GM18858 (cell line): ENCODE measurements around the gene IL1RAPL2.
"Not testable (repeated sequence)": the region's sequence is repeated elsewhere in the genome, so short reads cannot be mapped to it uniquely, and the experiment has no call there.

Experiments
- ATAC-seq: cut with Tn5 transposase; IDR thresholded peaks from one replicate; pipeline ENCODE4 v1.9.1; 2021; ENCODE audit not compliant: unreplicated experiment

IL1RAPL2 gene

DNA sequence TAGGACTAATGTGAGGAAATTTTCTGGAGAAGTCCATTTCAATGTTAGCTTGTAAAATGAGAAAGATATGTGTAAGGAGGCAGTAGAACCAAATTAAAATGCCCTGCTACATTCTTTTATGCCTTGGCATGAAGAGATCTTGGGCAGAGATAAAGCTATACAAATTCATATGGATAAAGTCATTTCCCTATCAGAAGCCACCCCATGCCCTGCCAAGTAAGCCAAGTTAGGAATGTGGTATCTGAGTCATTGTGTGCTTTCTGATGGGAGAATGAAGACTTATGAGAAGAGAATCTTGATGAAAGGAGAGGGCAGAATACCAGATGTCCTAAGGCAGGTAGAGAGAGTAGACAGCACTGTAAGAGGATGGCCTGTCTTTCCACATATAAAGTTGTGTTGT is 570.8 kb downstream of the IL1RAPL2 start:
- ATAC-seq = no peak

DNA sequence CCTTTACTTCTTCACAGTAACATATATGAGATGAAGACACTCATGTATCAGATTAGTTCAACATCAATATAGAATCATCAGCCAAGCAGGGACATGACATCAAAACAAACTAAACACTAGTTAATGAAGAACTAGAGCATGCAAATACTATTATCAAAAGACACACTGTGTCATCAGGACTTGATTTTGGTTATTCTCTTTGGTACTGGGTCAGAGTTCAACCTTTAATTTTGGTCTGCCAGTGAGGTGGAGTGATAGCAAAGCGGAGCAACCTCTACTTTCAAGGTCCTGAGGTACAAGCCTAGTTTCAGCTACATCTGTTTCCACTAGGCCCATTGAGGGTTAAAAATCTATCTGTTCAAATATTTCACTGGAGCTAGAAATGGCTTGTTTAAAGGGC is 584.0 kb downstream of the IL1RAPL2 start:
- no peak for ATAC-seq

DNA sequence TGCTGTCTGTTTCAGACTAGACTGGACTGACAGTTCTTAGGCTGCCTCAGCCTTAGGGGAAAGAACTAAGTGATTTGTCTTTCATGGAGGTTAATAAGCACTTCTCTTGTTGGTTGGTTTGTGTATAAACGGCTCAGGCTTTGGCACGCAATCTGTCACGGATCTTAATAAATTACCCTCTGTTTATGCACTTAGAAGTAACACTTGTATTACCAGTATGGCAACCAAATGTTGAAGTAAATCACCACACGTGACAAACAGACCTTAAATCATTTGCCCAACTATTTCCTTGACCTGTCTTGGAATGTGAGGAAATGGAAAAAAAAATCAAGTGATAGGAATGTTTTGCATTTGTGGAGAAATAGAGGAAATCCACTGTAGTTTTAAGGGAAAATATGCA is 584.6 kb downstream of the IL1RAPL2 start:
- ATAC-seq = no peak

DNA sequence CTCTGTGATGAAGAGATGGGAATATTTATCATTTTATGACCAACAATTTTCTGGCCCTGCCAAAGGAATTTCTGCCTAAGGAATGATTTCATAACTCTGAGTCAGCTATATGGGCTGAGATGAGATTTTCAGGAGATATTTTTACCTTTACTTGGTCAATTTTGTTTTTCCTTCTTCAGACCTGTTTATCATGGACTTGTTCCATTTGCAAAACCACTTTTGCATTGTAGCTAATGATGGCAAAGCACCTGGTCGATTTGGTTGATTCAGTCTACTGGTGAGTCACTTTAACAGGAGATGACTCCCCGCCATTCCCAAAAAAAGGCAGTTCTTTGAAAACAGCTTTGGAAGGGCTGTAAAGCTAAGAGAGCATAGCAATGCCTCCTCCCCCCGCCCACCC is 601.2 kb downstream of the IL1RAPL2 start:
- ATAC-seq = no peak

DNA sequence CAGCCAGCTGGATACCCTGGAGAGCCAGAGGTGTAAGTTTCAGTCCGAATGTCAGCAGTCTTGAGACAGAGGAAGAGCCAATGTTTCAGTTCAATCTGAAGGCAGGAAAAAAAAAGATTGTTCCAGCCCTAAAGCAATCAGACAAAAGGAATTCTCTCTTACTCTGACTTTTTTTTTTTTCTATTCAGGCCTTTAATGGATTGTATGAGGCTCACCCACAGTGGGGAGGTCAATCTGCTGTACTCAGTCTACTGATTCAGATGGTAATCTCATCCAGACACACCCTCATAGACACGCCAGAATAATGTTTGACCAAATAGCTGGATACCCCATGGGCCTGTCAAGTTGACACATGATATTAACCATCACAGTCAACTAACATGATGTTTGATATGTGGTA is 602.6 kb downstream of the IL1RAPL2 start:
- ATAC-seq = no peak

- no peak for ATAC-seq
Measured at GRCh38 chrX:105173071-105173470, 607.1 kb downstream of the IL1RAPL2 start.

- no peak for ATAC-seq
Measured at GRCh38 chrX:105179644-105180043, 613.6 kb downstream of the IL1RAPL2 start.

DNA sequence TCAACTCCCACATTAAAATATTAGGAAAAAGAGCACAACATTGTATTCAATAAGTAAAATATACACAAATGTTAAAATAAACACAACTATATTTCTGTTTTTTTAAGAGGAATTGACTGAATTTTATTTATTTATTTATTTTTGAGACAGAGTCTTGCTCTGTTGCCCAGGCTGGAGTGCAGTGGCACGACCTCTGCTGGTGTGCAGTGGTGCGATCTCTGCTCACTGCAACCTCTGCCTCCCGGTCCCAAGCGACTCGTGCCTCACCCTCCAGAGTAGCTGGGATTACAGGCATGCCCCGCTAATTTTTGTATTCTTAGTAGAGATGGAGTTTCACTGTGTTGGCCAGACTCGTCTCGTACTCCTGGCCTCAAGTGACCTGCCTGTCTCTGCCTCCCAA is 623.1 kb downstream of the IL1RAPL2 start:
- no peak for ATAC-seq

DNA sequence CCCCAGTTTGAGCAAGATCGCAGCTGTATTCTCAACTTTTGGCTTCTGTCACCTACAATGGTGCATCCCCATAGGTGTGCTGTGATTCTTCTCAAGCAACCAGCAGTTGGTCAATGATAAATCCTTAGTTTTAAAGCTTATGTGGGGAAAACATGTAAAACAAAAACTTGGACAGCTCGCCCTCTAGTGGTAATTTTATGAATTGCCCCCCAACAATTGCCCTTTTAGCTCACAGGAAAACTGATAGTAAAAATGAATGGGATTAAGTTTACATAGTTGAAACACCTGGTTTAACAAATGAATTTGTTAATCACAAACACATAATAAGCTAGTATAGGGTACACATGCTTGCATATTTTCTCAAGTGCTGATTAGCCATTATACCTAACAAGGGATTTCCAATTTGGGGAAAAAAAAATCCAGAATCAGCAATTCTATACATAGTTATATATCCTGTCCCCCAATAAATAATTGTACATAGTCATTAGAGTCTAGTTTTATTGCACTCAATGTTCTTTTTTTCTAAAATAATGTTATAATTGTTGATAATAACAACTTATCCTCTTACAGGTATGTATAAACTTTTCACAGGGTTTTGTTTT is 624.4 kb downstream of the IL1RAPL2 start:
- ATAC-seq = no peak

GRCh38 chrX:105191878-105192277 is 625.9 kb downstream of the IL1RAPL2 start:
- ATAC-seq = peak; percentile 63

GRCh38 chrX:105209406-105209805 is 643.4 kb downstream of the IL1RAPL2 start:
- ATAC-seq = no peak

GRCh38 chrX:105210258-105210657 is 644.3 kb downstream of the IL1RAPL2 start:
- ATAC-seq = no peak

DNA sequence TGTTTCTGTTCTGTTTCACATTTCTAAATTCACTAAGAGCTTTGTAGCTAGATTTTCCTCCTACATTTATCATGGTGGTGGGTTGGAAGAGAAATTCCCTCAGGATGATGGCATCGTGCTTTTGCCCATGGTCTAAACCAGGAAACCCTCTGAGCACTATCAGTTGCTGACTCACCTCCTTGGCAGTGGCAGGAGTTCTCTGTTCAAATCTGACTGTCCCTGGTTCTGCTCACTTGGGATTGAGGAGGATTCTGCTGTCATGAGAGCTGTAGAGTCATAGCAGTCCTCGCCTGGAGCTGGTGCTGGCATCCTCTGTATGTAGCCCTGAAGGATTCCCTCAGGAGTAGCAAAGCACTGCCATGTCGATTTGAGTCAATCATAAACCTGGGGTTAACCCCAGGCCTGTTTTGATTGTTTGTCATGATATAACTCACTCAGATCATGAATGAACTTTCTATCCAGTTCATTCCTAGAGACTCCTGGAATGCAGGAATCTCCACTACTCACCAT is 645.1 kb downstream of the IL1RAPL2 start:
- ATAC-seq = no peak

DNA sequence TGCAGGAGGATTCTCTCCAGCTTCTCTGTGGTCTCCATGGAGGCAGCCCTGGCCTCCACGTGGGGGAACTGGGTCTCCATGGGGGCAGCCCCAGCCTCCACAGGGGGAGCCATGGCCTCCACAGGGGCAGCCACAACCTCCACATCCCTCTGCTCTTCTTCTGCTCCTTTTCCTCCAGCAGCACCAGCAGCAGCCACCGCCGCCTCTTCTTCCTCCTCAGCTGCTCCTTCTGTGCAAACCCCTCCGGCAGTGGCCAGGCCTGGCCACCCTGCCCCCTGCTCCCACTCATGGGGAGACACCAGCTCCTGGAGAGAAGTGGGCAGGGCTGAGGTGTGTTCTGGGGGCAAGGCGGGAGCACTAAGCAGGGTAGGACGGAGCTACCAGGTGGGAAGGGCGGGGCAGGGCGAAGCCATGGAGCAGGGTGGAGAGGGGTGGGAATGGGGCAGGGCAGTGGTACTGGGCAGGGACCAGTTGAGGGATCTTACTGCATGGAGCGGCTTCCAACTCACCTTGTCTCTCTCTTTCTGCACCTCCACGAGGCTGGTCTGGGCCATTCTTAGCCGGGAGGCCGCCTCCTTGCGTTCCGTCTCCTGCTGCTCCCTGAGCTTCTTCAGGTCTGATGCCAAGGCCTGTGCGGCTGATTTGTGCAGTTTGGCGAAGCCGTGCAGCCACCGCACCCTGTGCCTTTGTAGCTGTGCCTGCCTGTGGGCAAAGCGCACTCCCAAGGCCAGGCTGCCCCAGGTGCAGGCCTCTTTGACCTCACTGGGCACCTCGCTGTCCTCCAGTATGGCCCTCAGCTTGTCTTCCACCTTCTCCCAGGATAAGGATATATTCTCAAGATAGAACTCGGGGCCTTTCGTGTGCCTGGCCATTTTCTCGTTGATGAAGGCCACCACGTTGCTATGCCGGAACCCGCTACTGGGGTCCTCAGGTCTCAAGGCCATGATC is 653.7 kb downstream of the IL1RAPL2 start:
- ATAC-seq = no peak

DNA sequence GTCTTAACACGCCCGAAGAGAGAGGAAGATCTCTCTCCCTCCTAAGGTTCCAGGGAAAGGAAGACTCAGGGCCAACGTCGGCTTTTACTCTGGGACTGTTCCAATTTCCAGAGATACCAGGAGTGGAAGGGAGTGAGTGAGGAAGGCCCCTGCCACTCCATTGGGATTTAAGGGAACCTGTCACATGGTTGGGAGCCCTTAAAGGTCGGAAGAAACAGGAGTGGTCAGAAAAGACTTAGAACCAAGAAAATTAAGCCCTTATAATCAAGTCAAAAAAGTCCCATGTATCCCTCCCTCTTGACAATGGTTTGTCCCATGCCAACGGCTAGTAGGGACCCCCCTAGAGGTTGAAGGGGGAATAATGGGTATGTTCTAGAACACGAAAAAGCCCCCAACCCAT is 654.6 kb downstream of the IL1RAPL2 start, which contains the start of gene TEX13A:
Gene TEX13A, minus strand, starts transcription at position 59 of the 400 bp plus-strand sequence. CDS start 297 bp downstream, outside the sequence.
- no peak for ATAC-seq

- no peak for ATAC-seq
Measured at GRCh38 chrX:105221374-105221773, 655.4 kb downstream of the IL1RAPL2 start.

DNA sequence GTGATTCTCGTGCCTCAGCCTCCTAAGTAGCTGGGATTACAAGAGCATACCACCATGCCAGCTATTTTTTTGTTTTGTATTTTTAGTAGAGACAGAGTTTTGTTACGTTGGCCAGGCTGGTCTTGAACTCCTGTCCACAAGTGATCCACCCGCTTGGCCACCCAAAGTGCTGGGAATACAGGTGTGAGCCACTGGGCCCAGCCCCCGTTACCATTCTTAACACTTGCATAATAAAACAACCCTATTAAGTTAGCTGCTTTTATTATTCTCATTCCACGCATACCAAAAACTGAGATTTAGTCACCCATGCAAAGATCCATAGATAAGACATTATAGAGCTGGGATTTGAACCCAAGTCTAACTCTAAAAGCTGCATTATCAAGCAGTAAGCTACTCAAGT is 660.5 kb downstream of the IL1RAPL2 start:
- ATAC-seq = no peak

DNA sequence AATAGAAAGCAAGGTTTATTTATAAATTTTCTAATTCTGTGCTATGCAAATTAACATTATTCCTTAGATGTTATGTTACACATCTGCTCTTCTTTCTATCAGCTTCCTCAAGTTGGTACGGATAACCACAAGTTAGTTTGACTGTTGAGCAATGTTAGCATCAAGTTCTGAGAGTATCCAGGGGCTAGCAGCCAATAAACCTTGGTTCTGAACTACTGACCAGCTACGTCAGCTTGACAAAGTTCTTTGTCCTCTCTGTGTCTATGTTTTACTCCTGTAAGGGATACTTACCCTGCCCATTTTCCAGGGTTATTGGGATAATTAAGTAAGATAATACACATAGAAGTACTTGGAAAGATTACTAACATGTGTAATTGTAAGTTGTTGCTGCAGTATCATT is 662.6 kb downstream of the IL1RAPL2 start:
- ATAC-seq = no peak

GRCh38 chrX:105229146-105229545 is 663.1 kb downstream of the IL1RAPL2 start:
- no peak for ATAC-seq

GRCh38 chrX:105237407-105237806 is 671.4 kb downstream of the IL1RAPL2 start:
- ATAC-seq = not testable (repeated sequence)

DNA sequence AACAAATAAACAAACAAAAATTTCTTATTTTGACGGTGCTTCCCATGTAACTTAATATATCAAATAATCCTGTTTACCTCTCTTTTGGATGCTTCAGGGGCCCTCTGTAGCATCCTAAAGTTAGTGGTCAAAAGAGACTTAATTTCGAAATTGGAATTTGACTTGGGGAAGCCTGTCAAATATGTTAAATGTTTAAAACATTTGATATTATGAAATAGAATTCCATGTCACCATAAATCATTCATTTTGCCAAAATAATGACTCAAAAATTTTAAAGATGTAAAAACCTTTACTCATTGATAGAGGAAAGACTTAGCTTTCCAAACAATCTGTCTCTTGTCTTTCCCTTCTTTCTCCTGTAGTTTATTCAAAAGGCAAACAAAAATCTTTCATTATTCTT is 675.1 kb downstream of the IL1RAPL2 start:
- no peak for ATAC-seq
